SK-N-SH treated with all-trans-retinoic acid at 6 μM for 48 hours (cell line): ENCODE measurements around the gene KRT35.

Source experiments
- ARNTL ChIP-seq: fragments of 450-650 bp; formaldehyde crosslinking; IDR thresholded peaks from 2 replicates; pipeline ENCODE4 v1.5.0; 2020; ENCODE audit warnings: low read depth, mild to moderate bottlenecking, moderate library complexity, borderline replicate concordance
- SNAI2 ChIP-seq: fragments of 250-450 bp; sonication (Bioruptor Pico); IDR thresholded peaks from 2 replicates; pipeline ENCODE4 v1.5.0; 2020; ENCODE audit warnings: mild to moderate bottlenecking, moderate library complexity
- TCF4 ChIP-seq: fragments of 250-450 bp; sonication (Bioruptor Pico); IDR thresholded peaks from 2 replicates; pipeline ENCODE4 v1.8.0; 2021; ENCODE audit warnings: mild to moderate bottlenecking, moderate library complexity, borderline replicate concordance
- ZC3H10 ChIP-seq: fragments of 250-450 bp; sonication (Bioruptor Pico); IDR thresholded peaks from 2 replicates; pipeline ENCODE4 v1.5.1; 2021; ENCODE audit warnings: mild to moderate bottlenecking, moderate library complexity
- ZFP30 ChIP-seq: fragments of 450-650 bp; formaldehyde crosslinking; IDR thresholded peaks from 2 replicates; pipeline ENCODE4 v1.5.0; 2022; ENCODE audit warnings: mild to moderate bottlenecking, moderate library complexity
- ZNF70 ChIP-seq: fragments of 450-650 bp; formaldehyde crosslinking; IDR thresholded peaks from 2 replicates; pipeline ENCODE4 v1.5.0; 2020; ENCODE audit warnings: mild to moderate bottlenecking, moderate library complexity
- TF ChIP-seq, protein P1 (sequence below): fragments of 250-450 bp; sonication (Bioruptor Pico); IDR thresholded peaks from 2 replicates; pipeline ENCODE4 v1.8.0; 2020; ENCODE audit warnings: mild to moderate bottlenecking, moderate library complexity, borderline replicate concordance

DNA sequence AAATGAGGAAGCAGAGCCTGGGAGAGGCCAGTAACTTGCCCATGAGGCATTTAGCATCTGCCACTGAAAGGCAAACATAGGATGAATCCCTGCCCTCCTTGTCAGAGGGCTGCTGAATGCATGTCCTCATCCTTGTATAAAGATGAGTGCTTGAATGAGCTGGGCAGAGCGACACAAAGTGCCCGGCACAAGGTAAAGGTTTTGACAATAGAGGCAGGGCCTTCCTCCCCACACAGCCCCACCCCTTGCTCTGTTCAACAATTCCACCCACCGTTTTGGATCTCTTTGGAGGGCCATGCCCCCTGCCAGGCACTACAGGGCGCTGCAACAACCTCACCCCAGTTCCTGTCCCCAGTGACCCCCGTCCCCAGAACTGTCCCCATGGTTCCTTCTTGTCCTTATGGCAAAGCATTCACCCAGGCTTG lies 48.6 kb upstream of the KRT35 start:
- no peak for TF ChIP-seq ZFP30 (CRISPR knock-in tag)
- TF ChIP-seq ZC3H10 (CRISPR knock-in tag) = no peak
- TF ChIP-seq TCF4 (CRISPR knock-in tag) = no peak
- TF ChIP-seq SNAI2 (CRISPR knock-in tag) = no peak
- TF ChIP-seq, protein P1, sequence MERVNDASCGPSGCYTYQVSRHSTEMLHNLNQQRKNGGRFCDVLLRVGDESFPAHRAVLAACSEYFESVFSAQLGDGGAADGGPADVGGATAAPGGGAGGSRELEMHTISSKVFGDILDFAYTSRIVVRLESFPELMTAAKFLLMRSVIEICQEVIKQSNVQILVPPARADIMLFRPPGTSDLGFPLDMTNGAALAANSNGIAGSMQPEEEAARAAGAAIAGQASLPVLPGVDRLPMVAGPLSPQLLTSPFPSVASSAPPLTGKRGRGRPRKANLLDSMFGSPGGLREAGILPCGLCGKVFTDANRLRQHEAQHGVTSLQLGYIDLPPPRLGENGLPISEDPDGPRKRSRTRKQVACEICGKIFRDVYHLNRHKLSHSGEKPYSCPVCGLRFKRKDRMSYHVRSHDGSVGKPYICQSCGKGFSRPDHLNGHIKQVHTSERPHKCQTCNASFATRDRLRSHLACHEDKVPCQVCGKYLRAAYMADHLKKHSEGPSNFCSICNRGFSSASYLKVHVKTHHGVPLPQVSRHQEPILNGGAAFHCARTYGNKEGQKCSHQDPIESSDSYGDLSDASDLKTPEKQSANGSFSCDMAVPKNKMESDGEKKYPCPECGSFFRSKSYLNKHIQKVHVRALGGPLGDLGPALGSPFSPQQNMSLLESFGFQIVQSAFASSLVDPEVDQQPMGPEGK (CRISPR knock-in tag) = no peak
- TF ChIP-seq ZNF70 (CRISPR knock-in tag) = no peak
- TF ChIP-seq ARNTL (CRISPR knock-in tag) = no peak
